GM12875 (cell line): ENCODE data around the gene GADD45A.

Experiments used
- H3K4me3 ChIP-seq: one replicate; pipeline ENCODE4 v1.5.1; 2011; ENCODE audit warnings: low read depth, low read length, control low read depth
- TF ChIP-seq, protein P1 (sequence below): IDR thresholded peaks from 2 replicates; pipeline ENCODE4 v1.5.1; 2011; ENCODE audit warnings: low read depth, mild to moderate bottlenecking, control low read depth, inconsistent platforms, low read length, moderate library complexity, borderline replicate concordance; ENCODE audit not compliant: insufficient read depth

GADD45A gene

DNA sequence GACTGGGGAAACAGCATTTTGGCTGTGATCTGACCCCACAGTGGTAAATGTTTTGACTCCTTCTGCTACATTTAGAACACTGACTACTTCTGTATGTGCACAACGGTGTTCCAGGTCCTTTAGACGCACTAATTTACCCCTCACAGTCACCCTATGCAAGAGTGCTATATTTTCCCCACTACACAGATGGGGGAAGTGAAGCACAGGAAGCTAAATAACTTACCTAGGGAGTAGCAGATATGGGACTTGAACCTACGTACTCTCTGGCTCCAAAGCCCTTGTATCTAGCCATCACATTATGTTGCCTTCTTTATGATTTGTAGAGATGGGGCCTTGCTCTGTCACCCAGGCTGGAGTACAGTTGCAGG lies 49.3 kb downstream of the GADD45A start:
- H3K4me3 ChIP-seq, result no peak overlapping the region
- TF ChIP-seq, protein P1, sequence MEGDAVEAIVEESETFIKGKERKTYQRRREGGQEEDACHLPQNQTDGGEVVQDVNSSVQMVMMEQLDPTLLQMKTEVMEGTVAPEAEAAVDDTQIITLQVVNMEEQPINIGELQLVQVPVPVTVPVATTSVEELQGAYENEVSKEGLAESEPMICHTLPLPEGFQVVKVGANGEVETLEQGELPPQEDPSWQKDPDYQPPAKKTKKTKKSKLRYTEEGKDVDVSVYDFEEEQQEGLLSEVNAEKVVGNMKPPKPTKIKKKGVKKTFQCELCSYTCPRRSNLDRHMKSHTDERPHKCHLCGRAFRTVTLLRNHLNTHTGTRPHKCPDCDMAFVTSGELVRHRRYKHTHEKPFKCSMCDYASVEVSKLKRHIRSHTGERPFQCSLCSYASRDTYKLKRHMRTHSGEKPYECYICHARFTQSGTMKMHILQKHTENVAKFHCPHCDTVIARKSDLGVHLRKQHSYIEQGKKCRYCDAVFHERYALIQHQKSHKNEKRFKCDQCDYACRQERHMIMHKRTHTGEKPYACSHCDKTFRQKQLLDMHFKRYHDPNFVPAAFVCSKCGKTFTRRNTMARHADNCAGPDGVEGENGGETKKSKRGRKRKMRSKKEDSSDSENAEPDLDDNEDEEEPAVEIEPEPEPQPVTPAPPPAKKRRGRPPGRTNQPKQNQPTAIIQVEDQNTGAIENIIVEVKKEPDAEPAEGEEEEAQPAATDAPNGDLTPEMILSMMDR, result no peak

DNA sequence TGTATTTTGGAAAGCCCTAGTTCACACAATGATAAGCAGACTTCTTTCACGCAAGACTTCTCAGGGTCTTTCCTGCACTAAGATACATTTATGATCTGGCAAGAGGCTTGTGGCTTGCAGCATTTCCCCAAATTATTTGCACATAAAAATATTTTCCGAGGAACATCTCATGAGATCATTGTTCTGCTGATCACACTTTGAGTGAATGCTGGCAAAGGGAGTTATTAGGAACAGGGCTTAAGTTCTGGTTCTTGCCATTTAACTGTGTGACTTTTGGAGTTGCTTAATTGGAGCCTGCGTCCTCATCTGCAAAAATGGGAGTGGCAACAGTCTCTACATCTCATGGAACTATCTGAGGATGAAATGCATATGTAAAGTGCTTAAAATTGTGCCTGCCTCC lies 50.2 kb downstream of the GADD45A start:
- TF ChIP-seq, protein P1, result no peak
- no peak overlapping the region for H3K4me3 ChIP-seq

DNA sequence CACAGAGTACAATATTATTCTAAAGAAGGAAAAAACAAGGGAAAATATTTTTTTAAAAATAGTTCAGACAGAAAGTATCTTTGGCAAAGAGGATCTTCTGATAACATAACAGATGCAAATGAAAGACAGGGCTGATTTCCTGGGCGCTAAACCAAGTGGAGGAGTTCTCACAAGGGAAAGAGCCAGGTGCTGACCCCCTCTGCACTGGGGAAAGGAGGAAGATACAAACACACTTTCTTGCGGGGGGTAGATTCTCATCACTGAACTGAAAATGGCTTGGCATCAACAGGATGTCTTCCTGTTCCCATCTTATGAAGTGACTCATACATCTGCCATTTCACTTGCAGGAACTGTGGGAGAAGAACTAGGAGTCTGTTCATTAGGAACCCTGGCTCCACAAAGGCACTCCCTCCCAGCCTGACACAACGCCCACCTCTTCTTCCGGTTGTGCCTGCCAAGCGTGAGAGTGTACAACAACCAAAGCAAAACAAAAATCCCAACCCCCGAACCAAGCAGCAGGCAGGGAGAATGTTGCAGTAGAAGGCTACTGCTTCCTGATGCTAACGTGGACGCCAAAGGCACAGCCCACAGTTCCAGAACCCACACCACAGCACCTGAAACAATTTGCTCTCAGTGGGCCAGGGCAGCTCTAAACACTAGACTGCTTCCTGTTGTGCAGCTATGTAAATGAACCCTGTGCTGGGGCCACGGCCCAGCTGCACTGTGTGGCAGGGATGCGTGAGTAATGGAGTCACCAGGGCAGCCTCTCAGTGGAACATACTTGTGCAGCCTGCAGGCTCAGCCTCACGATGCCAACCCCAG lies 51.0 kb downstream of the GADD45A start:
- TF ChIP-seq, protein P1, result no peak
- peak overlapping the region; percentile 38 for H3K4me3 ChIP-seq

DNA sequence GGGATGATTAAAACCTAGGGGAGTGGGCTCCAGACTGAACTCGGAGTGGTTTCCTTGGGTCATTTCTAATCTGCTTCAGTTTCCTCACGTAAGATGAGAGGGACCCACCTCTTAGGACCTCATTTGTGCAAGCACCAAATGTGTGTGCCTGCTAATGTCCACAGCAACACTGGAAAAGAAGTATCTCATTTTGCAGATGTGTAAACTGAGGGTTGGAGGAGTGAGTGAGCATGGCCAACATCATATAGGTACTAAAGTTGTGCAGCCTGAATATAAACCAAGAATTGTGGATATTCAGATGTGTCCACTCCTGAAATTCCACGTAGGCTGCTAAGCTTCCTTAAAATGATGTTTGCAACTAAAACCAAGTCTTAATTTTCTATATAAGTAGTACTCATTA lies 51.7 kb downstream of the GADD45A start:
- H3K4me3 ChIP-seq, result peak overlapping the region; percentile 17
- TF ChIP-seq, protein P1, result no peak

DNA sequence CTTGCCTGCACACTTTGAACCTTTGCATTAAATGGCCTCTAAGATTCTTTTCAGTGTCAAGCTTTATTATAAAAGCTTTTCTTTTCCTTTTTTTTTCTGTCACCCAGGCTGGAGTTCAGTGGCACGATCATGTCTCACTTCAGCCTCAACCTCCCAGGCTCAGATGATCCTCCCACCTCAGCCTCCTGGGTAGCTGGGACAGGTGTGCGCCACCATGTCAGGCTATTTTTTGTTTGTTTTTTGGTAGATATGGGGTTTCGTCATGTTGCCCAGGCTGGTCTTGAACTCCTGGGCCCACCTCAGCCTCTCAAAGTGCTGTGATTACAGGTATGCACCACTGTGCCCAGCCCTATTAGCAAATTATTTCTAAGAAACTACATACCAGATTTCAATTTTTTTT lies 52.9 kb downstream of the GADD45A start:
- TF ChIP-seq, protein P1, result no peak
- no peak overlapping the region for H3K4me3 ChIP-seq
